ENCODE data around the gene TECPR2. TPM values are rescaled to one million over a fixed set of nuclear protein-coding genes. Genes with fewer than 3 reads are reported as not detected.

Gene TECPR2
- total and polyA plus RNA-seq, 2 of the 13 experiments (the other 11 are each of a cell fraction or from before 2014, with no cell fraction given): 3.5 to 5.7 TPM

- TF ChIP-seq ZNF224 (CRISPR knock-in tag; IDR thresholded peaks at IDR 0.05) (peak; percentile 40; the same call in 1 of the 2 replicates), KDM3A (CRISPR knock-in tag; IDR thresholded peaks at IDR 0.05; ENCODE audit: low read depth) (peak; percentile 76), ZBTB20 (CRISPR knock-in tag; IDR thresholded peaks at IDR 0.05; ENCODE audit: borderline replicate concordance, low read depth) (peak; percentile 81; the same call in 1 of the 2 replicates), NFRKB (IDR thresholded peaks at IDR 0.05) (no peak), DMAP1 (CRISPR knock-in tag; IDR thresholded peaks at IDR 0.05) (peak; percentile 75; the same call in 1 of the 2 replicates), ZNF639 (CRISPR knock-in tag; conservative IDR thresholded peaks at IDR 0.05) (peak; percentile 27), ZNF605 (CRISPR knock-in tag; IDR thresholded peaks at IDR 0.05) (peak; percentile 71; the same call in 1 of the 2 replicates), ZNF547 (CRISPR knock-in tag; IDR thresholded peaks at IDR 0.05) (no peak), KLF12 (CRISPR knock-in tag; IDR thresholded peaks at IDR 0.05; ENCODE audit: borderline replicate concordance) (peak; percentile 90; the same call in 1 of the 2 replicates), ZBTB4 (CRISPR knock-in tag; IDR thresholded peaks at IDR 0.05; ENCODE audit: borderline replicate concordance) (peak; percentile 57; the same call in 1 of the 2 replicates), ZC3H4 (CRISPR knock-in tag; IDR thresholded peaks at IDR 0.05; ENCODE audit: borderline replicate concordance) (no peak), ARID4A (CRISPR knock-in tag; IDR thresholded peaks at IDR 0.05; ENCODE audit: borderline replicate concordance) (peak; percentile 44; the same call in 1 of the 2 replicates)
- TF ChIP-seq, protein P1, sequence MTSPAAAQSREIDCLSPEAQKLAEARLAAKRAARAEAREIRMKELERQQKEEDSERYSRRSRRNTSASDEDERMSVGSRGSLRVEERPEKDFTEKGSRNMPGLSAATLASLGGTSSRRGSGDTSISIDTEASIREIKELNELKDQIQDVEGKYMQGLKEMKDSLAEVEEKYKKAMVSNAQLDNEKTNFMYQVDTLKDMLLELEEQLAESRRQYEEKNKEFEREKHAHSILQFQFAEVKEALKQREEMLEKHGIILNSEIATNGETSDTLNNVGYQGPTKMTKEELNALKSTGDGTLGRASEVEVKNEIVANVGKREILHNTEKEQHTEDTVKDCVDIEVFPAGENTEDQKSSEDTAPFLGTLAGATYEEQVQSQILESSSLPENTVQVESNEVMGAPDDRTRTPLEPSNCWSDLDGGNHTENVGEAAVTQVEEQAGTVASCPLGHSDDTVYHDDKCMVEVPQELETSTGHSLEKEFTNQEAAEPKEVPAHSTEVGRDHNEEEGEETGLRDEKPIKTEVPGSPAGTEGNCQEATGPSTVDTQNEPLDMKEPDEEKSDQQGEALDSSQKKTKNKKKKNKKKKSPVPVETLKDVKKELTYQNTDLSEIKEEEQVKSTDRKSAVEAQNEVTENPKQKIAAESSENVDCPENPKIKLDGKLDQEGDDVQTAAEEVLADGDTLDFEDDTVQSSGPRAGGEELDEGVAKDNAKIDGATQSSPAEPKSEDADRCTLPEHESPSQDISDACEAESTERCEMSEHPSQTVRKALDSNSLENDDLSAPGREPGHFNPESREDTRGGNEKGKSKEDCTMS (CRISPR knock-in tag; conservative IDR thresholded peaks at IDR 0.05): no peak
- TF ChIP-seq, protein P2, sequence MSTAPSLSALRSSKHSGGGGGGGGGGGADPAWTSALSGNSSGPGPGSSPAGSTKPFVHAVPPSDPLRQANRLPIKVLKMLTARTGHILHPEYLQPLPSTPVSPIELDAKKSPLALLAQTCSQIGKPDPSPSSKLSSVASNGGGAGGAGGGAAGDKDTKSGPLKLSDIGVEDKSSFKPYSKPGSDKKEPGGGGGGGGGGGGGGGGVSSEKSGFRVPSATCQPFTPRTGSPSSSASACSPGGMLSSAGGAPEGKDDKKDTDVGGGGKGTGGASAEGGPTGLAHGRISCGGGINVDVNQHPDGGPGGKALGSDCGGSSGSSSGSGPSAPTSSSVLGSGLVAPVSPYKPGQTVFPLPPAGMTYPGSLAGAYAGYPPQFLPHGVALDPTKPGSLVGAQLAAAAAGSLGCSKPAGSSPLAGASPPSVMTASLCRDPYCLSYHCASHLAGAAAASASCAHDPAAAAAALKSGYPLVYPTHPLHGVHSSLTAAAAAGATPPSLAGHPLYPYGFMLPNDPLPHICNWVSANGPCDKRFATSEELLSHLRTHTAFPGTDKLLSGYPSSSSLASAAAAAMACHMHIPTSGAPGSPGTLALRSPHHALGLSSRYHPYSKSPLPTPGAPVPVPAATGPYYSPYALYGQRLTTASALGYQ (CRISPR knock-in tag; IDR thresholded peaks at IDR 0.05): peak; percentile 84; the same call in 1 of the 2 replicates
Observed at GRCh38 chr14:102538602-102539543, 176.1 kb downstream of the TECPR2 start (continued).
